ENCODE measurements around the gene ZNF235. TPM values are rescaled to one million over a fixed set of nuclear protein-coding genes. Genes with fewer than 3 reads are reported as not detected.
"Not testable (repeated sequence)": the region's sequence is repeated elsewhere in the genome, so short reads cannot be mapped to it uniquely, and the experiment has no call there.

ZNF235 gene
- total RNA-seq (2014; rRNA removed; shearing (Covaris generic)): 4.7 and 5.1 TPM in 2 replicates
- polyA plus RNA-seq (2015; cell fraction: cytosol; rRNA removed): 3.4 and 4.6 TPM in 2 replicates
- polyA plus RNA-seq (2015; cell fraction: nucleus; rRNA removed): 9.7 and 10.4 TPM in 2 replicates

- in situ Hi-C loops (cut with HindIII; ENCODE audit: low pct_unique_long_range_greater_than_20kb, low sequenced_read_pairs): no loop called here
- peak; percentile 94 for DNase-seq (ENCODE audit: low read depth, low spot score)
These were observed at the start of gene ZNF235 for GRCh38 chr19:44304659-44305193. TSS of gene ZNF235 (minus strand) at chr19:44305025. CDS start at chr19:44303404, 1,621 bp downstream.

- in situ Hi-C loops (cut with HindIII; ENCODE audit: low pct_unique_long_range_greater_than_20kb, low sequenced_read_pairs): no loop called here
- DNase-seq (ENCODE audit: low read depth, low spot score): no peak
These were observed 41.7 kb upstream of the ZNF235 start for GRCh38 chr19:44346556-44346955.

GRCh38 chr19:44345959-44346358, 41.1 kb upstream of the ZNF235 start:
- in situ Hi-C loops (cut with HindIII; ENCODE audit: low pct_unique_long_range_greater_than_20kb, low sequenced_read_pairs): no loop called here
- no peak for DNase-seq (ENCODE audit: low read depth, low spot score)

- in situ Hi-C loops (cut with HindIII; ENCODE audit: low pct_unique_long_range_greater_than_20kb, low sequenced_read_pairs): no loop called here
- DNase-seq (ENCODE audit: low read depth, low spot score): no peak
These were observed 39.4 kb upstream of the ZNF235 start for GRCh38 chr19:44344255-44344654.

GRCh38 chr19:44341794-44342193, 37.0 kb upstream of the ZNF235 start:
- in situ Hi-C loops (cut with HindIII; ENCODE audit: low pct_unique_long_range_greater_than_20kb, low sequenced_read_pairs): no loop called here
- no peak for DNase-seq (ENCODE audit: low read depth, low spot score)

- DNase-seq (ENCODE audit: low read depth, low spot score); in situ Hi-C loops (cut with HindIII; ENCODE audit: low pct_unique_long_range_greater_than_20kb, low sequenced_read_pairs): not testable (repeated sequence)
These were observed 29.8 kb upstream of the ZNF235 start for GRCh38 chr19:44334639-44335038.

- in situ Hi-C loops (cut with HindIII; ENCODE audit: low pct_unique_long_range_greater_than_20kb, low sequenced_read_pairs): no loop called here
- DNase-seq (ENCODE audit: low read depth, low spot score): no peak
These were observed 27.3 kb upstream of the ZNF235 start for GRCh38 chr19:44332145-44332544.

GRCh38 chr19:44315883-44316282, 11.1 kb upstream of the ZNF235 start:
- DNase-seq (ENCODE audit: low read depth, low spot score): no peak
- in situ Hi-C loops (cut with HindIII; ENCODE audit: low pct_unique_long_range_greater_than_20kb, low sequenced_read_pairs): no loop called here

- DNase-seq (ENCODE audit: low read depth, low spot score): no peak
- in situ Hi-C loops (cut with HindIII; ENCODE audit: low pct_unique_long_range_greater_than_20kb, low sequenced_read_pairs): no loop called here
These were observed 8.4 kb upstream of the ZNF235 start for GRCh38 chr19:44313231-44313630.

- in situ Hi-C loops (cut with HindIII; ENCODE audit: low pct_unique_long_range_greater_than_20kb, low sequenced_read_pairs): no loop called here
- no peak for DNase-seq (ENCODE audit: low read depth, low spot score)
These were observed 3.2 kb upstream of the ZNF235 start for GRCh38 chr19:44308011-44308410.

GRCh38 chr19:44306283-44306682, 1.5 kb upstream of the ZNF235 start:
- in situ Hi-C loops (cut with HindIII; ENCODE audit: low pct_unique_long_range_greater_than_20kb, low sequenced_read_pairs): no loop called here

GRCh38 chr19:44305457-44305856, 632 bp upstream of the ZNF235 start:
- in situ Hi-C loops (cut with HindIII; ENCODE audit: low pct_unique_long_range_greater_than_20kb, low sequenced_read_pairs): no loop called here
- no peak for DNase-seq (ENCODE audit: low read depth, low spot score)

More at GRCh38 chr19:44306283-44306682, 1.5 kb upstream of the ZNF235 start:
- no peak for DNase-seq (ENCODE audit: low read depth, low spot score)

- in situ Hi-C loops (cut with HindIII; ENCODE audit: low pct_unique_long_range_greater_than_20kb, low sequenced_read_pairs): no loop called here
- DNase-seq (ENCODE audit: low read depth, low spot score): peak; percentile 5
These were observed 753 bp downstream of the ZNF235 start for GRCh38 chr19:44303976-44304568.

GRCh38 chr19:44303320-44303719, 1.5 kb downstream of the ZNF235 start:
- DNase-seq (ENCODE audit: low read depth, low spot score): no peak
- in situ Hi-C loops (cut with HindIII; ENCODE audit: low pct_unique_long_range_greater_than_20kb, low sequenced_read_pairs): no loop called here

GRCh38 chr19:44284968-44285367, 19.9 kb downstream of the ZNF235 start:
- in situ Hi-C loops (cut with HindIII; ENCODE audit: low pct_unique_long_range_greater_than_20kb, low sequenced_read_pairs): no loop called here

GRCh38 chr19:44282846-44283245, 22.0 kb downstream of the ZNF235 start:
- in situ Hi-C loops (cut with HindIII; ENCODE audit: low pct_unique_long_range_greater_than_20kb, low sequenced_read_pairs): no loop called here
- no peak for DNase-seq (ENCODE audit: low read depth, low spot score)

More at GRCh38 chr19:44284968-44285367, 19.9 kb downstream of the ZNF235 start:
- no peak for DNase-seq (ENCODE audit: low read depth, low spot score)

- DNase-seq (ENCODE audit: low read depth, low spot score): no peak
- in situ Hi-C loops (cut with HindIII; ENCODE audit: low pct_unique_long_range_greater_than_20kb, low sequenced_read_pairs): no loop called here
These were observed 23.9 kb downstream of the ZNF235 start for GRCh38 chr19:44280916-44281315.

- in situ Hi-C loops (cut with HindIII; ENCODE audit: low pct_unique_long_range_greater_than_20kb, low sequenced_read_pairs): no loop called here
- no peak for DNase-seq (ENCODE audit: low read depth, low spot score)
These were observed 26.6 kb downstream of the ZNF235 start for GRCh38 chr19:44278181-44278690.

GRCh38 chr19:44277331-44277730, 27.5 kb downstream of the ZNF235 start:
- in situ Hi-C loops (cut with HindIII; ENCODE audit: low pct_unique_long_range_greater_than_20kb, low sequenced_read_pairs): no loop called here
- no peak for DNase-seq (ENCODE audit: low read depth, low spot score)
